ENCODE data around the gene DAZAP1.

DNA sequence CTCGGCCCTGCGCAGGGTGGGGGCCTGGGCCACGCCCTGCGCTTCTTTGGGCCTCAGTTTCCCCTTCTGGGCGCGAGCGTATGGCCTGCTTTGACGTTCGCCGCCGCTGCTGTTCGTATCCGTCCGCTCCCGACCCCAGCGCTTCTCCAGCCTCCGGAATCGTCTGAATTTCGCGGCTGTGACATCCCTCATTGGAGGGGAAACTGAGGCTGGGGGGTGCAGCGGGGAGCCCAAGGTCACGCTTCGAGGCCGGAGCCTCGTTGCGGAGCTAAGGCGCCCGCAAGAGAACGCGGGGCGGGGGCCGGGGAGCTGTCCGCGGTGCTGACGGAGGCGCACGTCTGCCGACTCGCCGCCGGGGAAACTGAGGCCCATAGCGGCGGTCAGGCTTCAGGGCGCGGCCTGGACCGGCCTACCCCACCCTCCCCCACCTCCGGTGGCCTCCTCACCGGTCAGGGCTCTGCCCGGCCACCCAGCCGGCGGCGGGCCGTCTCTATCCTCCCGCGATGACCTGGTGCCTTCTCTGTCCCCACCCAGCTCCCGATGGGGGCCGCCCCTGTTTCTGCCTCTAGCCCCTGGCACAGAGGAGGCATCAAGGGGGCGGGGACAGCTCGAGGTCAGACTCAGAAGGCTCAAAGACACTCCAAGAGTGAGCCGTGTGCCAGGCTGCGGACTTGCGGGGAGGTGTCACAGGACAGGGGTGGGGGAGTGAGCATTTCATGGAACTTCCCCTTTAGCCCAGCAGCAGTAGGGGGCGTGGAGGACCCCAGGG is 39.5 kb downstream of the DAZAP1 start:
- TF ChIP-seq, protein P1, sequence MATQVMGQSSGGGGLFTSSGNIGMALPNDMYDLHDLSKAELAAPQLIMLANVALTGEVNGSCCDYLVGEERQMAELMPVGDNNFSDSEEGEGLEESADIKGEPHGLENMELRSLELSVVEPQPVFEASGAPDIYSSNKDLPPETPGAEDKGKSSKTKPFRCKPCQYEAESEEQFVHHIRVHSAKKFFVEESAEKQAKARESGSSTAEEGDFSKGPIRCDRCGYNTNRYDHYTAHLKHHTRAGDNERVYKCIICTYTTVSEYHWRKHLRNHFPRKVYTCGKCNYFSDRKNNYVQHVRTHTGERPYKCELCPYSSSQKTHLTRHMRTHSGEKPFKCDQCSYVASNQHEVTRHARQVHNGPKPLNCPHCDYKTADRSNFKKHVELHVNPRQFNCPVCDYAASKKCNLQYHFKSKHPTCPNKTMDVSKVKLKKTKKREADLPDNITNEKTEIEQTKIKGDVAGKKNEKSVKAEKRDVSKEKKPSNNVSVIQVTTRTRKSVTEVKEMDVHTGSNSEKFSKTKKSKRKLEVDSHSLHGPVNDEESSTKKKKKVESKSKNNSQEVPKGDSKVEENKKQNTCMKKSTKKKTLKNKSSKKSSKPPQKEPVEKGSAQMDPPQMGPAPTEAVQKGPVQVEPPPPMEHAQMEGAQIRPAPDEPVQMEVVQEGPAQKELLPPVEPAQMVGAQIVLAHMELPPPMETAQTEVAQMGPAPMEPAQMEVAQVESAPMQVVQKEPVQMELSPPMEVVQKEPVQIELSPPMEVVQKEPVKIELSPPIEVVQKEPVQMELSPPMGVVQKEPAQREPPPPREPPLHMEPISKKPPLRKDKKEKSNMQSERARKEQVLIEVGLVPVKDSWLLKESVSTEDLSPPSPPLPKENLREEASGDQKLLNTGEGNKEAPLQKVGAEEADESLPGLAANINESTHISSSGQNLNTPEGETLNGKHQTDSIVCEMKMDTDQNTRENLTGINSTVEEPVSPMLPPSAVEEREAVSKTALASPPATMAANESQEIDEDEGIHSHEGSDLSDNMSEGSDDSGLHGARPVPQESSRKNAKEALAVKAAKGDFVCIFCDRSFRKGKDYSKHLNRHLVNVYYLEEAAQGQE (IDR thresholded peaks at IDR 0.05; ENCODE audit: insufficient read depth in 1 of 2, low read depth in 2 of 2, low read length in 2 of 2) = peak; percentile 90 to 94
- TF ChIP-seq POLR2AphosphoS5 (IDR thresholded peaks at IDR 0.05; ENCODE audit: low read depth, low read length) (no peak), FOXP2 (optimal IDR thresholded peaks at IDR 0.05; ENCODE audit: borderline replicate concordance, extremely low read depth, extremely low read length, insufficient read depth) (no peak), TAF1 (IDR thresholded peaks at IDR 0.05; ENCODE audit: borderline replicate concordance, insufficient read depth, low read length) (no peak), SIN3A (IDR thresholded peaks at IDR 0.05; ENCODE audit: borderline replicate concordance, insufficient read depth, low read length) (no peak)
